Fibroblast of villous mesenchyme (primary cell): Measurements from ENCODE around the gene RHNO1. TPM values are rescaled to one million over a fixed set of nuclear protein-coding genes. Genes with fewer than 3 reads are reported as not detected.

Experiments
- DNase-seq: peaks from one replicate; pipeline ENCODE4 v3.0.0-alpha.2; 2010; ENCODE audit warnings: low read depth
- H3K4me3 ChIP-seq: 2 replicates; pipeline ENCODE4 v1.5.1; 2011; ENCODE audit warnings: low read depth, mild to moderate bottlenecking, low read length
- total RNA-seq: library from RNA; depleted of rRNA; stranded (reverse); fragments of >200 nt; gene quantifications from 2 replicates; pipeline ENCODE4 v1.2.3, GENCODE V29; 2012
- TF ChIP-seq, protein P1 (sequence below): IDR thresholded peaks from 2 replicates; pipeline ENCODE4 v1.5.1; 2012; ENCODE audit warnings: low read depth, mild to moderate bottlenecking, low read length; ENCODE audit not compliant: insufficient read depth

The RHNO1 gene, protein sequence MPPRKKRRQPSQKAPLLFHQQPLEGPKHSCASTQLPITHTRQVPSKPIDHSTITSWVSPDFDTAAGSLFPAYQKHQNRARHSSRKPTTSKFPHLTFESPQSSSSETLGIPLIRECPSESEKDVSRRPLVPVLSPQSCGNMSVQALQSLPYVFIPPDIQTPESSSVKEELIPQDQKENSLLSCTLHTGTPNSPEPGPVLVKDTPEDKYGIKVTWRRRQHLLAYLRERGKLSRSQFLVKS
- total RNA-seq, result 28.3 and 38.0 TPM in 2 replicates

DNA sequence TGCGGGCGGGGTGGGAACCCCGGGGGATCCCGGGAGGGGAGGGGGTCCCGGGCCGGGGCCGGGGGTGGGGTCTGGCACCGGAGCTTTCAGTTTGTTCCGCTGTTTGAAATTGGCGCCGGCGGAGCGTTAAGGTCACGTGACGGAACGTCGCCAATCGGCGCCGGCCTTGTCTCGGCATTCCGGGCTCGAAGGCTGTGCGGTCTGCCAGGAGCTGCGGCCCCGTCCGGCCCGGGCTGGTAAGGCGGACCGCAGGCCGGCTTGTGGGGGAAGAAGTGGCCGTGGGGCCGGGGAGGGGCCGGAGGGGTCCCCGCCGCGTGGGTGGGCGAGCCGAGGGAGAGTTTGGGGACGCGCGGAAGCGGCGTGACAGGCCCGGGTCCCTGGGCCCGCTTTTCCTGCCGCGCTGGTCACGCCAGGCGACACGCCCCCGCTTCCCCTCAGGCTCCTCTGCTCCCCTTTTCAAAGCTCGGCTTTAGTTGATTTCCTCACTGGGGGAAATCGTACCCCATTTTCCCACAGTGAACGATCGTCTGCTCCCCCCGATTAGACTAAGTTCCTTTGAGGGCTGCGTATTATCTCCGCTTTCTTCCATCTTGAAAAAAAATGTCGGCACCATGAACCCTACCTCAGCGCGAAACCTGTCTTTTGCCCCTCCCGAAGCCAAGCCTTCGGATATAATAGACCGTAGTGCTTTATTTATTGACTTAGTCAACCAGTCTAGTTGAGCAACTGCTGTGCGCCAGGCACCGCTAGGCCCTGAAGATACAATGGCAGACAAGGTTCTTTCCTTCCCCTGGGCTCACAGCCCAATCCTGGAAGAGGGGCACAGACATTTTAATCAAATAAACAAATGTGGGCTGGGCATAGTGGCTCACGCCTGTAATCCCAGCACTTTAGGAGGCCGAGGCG is at the start of gene RHNO1, which contains the start of gene FOXM1:
Gene RHNO1, plus strand, starts transcription at position 177 of the 906 bp plus-strand sequence. CDS start 8,144 bp downstream, outside the sequence.
Gene FOXM1, minus strand, starts transcription at position 128 of the 906 bp plus-strand sequence. CDS start 2,696 bp downstream, outside the sequence.
- peak; percentile 89 for DNase-seq
- TF ChIP-seq, protein P1, sequence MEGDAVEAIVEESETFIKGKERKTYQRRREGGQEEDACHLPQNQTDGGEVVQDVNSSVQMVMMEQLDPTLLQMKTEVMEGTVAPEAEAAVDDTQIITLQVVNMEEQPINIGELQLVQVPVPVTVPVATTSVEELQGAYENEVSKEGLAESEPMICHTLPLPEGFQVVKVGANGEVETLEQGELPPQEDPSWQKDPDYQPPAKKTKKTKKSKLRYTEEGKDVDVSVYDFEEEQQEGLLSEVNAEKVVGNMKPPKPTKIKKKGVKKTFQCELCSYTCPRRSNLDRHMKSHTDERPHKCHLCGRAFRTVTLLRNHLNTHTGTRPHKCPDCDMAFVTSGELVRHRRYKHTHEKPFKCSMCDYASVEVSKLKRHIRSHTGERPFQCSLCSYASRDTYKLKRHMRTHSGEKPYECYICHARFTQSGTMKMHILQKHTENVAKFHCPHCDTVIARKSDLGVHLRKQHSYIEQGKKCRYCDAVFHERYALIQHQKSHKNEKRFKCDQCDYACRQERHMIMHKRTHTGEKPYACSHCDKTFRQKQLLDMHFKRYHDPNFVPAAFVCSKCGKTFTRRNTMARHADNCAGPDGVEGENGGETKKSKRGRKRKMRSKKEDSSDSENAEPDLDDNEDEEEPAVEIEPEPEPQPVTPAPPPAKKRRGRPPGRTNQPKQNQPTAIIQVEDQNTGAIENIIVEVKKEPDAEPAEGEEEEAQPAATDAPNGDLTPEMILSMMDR, result peak; percentile 6
- peak within 1 kb of the TSS; percentile 82 for H3K4me3 ChIP-seq

DNA sequence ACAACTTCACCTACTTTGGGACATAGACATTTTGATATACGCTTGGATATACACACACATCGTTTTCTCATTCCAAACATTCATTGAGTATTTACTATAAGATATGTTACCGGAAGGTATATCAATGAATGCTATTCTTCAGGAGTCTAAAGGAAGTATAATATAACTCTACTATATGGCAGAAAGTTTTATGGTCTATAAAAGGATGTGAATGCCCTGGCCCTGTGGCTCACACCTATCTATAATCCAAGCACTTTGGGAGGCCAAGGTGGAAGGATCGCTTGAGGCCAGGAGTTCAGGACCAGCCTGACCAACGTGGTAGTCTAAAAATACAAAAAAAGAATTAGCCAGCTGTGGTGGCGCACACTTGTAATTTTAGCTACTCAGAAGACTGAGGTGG is 47.7 kb upstream of the RHNO1 start:
- DNase-seq, result no peak
- TF ChIP-seq, protein P1, result no peak

DNA sequence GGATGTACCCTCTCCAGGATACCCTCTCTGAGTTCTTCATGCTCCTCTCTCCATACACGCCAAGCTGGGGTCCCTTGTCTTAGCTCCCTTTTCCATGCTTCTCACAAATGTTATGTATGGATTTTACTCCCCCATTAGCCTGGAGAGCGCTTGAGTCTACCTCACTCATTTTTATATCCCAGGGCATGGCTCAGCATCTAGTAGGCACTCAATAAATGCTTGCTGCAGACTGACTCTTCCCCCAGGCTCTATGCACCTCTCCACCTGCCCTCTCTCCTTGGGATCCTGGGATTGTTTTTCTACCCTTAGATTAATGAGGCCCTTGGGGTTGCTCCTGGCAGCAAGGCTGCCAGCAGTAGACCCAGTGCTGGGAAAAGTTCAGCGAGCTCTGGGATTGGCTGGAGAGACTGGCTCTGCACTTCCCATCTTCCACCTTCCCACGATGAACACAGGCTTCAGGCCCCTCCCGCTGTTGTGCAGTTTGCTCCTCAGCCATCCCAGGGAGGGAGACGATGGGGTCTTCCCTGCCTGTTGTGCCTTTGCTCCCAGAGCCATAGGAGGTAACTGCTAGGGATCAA is 44.4 kb upstream of the RHNO1 start:
- TF ChIP-seq, protein P1, result no peak
- no peak for DNase-seq
- no peak overlapping the region for H3K4me3 ChIP-seq

More for the DNA sequence above, 47.7 kb upstream of the RHNO1 start:
- no peak overlapping the region for H3K4me3 ChIP-seq

DNA sequence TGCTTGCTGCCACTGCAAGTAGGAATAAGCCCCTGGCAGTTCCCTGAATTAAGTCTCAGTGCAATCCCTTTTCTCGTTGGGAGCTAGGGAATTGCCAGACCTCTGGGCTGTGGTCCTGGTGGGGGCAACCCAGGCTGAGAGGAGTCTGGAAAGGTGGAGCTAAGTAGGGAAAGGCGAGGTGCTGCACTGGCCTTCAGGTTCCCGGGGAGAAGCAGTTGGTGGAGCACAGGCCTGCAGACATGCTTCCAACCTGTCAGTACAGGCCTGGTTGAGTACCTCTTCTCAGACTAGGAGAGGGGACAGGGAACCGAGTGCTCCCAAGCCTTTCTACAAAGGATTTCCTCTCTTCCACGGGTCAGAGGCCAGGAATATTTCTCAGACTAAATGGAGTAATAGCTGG is 43.7 kb upstream of the RHNO1 start:
- TF ChIP-seq, protein P1, result no peak
- DNase-seq, result no peak
- no peak overlapping the region for H3K4me3 ChIP-seq

DNA sequence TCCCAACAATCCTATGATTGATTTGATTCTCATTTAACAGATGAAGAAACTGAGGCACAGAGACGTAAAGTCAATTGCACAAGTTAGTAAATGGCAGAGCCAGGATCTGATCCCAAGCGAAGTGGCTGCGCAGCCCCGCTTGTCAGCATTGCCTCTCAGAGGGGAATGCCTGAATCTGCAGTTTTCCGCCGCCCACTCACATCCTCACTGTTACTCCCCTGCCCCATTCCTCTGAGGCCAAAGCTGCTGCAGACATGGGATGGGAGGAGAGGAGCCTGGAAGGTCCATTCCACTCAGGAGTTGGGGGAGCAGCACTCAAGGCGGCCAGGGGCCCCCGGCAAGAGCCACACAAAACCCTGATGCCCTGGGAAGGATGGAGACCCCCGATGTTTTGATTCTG is 43.2 kb upstream of the RHNO1 start:
- TF ChIP-seq, protein P1, result no peak
- no peak overlapping the region for H3K4me3 ChIP-seq
- no peak for DNase-seq

DNA sequence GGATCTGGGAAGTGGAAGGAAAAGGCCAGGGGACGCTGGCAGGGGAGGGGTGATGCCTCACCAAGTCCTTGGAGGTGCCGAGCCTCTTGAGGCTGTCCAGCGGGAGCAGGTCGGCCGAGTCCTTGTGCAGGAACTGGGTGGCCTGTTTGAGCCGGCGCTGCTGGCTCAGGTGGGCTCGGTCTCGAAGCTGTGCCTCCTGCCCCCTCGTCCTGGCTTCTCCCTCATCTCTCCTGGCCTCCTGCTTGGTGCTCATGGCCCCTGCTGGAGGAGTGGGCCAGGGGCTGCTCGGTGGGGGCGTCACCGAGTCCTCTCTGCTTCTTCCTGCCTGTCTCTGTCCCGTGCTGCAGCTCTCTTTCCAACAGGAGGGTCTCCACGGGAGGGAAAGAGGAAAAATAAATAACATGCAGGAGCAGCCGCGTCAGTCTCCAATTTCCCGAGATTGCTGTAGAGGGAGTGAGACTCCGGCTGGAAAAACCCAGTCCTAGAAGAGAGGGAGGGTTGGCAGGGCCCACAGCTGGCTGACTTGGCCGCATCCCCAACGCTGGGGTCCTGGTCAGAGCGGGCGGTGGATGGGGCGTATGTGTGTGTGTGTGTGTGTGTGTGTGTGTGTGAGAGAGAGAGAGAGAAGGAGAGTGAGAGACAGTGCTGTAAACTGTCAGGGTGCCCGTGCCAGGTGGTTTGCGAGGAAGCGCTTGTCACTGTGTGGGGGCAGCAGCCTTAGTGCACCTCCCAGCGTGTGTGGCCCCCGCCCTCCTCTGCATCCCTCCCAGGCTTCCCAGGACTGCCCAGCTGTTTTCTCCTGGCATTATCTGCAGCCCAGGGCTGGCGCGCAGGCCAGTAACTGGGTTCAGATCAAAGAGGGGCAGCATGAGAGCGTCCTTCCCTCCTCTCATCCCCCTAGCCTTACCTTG is 42.2 kb upstream of the RHNO1 start, which contains the start of gene NRIP2:
Gene NRIP2, minus strand, starts transcription at position 455 of the 911 bp plus-strand sequence. Its CDS starts 52 bp downstream, at position 403.
- TF ChIP-seq, protein P1, result peak; percentile 22
- peak; percentile 76 for DNase-seq
- H3K4me3 ChIP-seq, result no peak within 1 kb of the TSS
